Activated T-helper 1 cell treated with anti-CD3 and anti-CD28 coated beads, Interleukin-12 subunit alpha, Interleukin-12 subunit beta, Interleukin-2, Interleukin-4 antibody, amounts not matched to agents 30 ng/mL and 10 ng/mL and 1 ng/mL, durations not matched to agents 14 hours and 24 hours and 36 hours (primary cell): ENCODE results near the gene ABCA4. TPM values are rescaled to one million over a fixed set of nuclear protein-coding genes. Genes with fewer than 3 reads are reported as not detected.

Experiments
- DNase-seq: peaks from one replicate; pipeline ENCODE4 v3.0.0; 2021; ENCODE audit warnings: low spot score
- H3K27ac Mint-ChIP-seq: one replicate; pipeline ENCODE4 v1.8.0; 2021; ENCODE audit warnings: mild to moderate bottlenecking, mixed read lengths
- H3K27me3 Mint-ChIP-seq: one replicate; pipeline ENCODE4 v1.8.0; 2022; ENCODE audit warnings: mild to moderate bottlenecking, moderate library complexity, mixed read lengths; ENCODE audit not compliant: insufficient read depth
- H3K36me3 Mint-ChIP-seq: one replicate; pipeline ENCODE4 v1.8.0; 2021; ENCODE audit warnings: low read depth, mixed read lengths
- H3K4me1 Mint-ChIP-seq: one replicate; pipeline ENCODE4 v1.8.0; 2021; ENCODE audit warnings: low read depth, mixed read lengths
- H3K4me3 Mint-ChIP-seq: one replicate; pipeline ENCODE4 v1.8.0; 2021; ENCODE audit warnings: mild to moderate bottlenecking, moderate library complexity, mixed read lengths
- H3K9me3 Mint-ChIP-seq: one replicate; pipeline ENCODE4 v1.8.0; 2021; ENCODE audit warnings: mixed read lengths
- intact Hi-C: fragments of 100-400 bp; cut with micrococcal nuclease; formaldehyde crosslinking; loops from one replicate; pipeline ENCODE4 v1.15.1; 2024
- total RNA-seq: library from RNA; stranded (reverse); gene quantifications from 2 replicates; pipeline ENCODE4 v1.2.3, GENCODE V29; 2022

Gene ABCA4
- total RNA-seq, 1 donor from 2014 or later, result not detected

- Mint-ChIP-seq H3K36me3 (no peaks in the 10 kb centered on the region), H3K9me3 (no peaks in the 10 kb centered on the region), H3K4me1 (no peaks in the 10 kb centered on the region), H3K4me3 (no peak overlapping the region), H3K27me3 (peaks cover 4% of the 10 kb centered on the region), H3K27ac (no peak overlapping the region)
- intact Hi-C loops, result no loop called here
- DNase-seq, result no peak
Observed at GRCh38 chr1:94119306-94119705, 1.6 kb downstream of the ABCA4 start.

- Mint-ChIP-seq H3K4me3 (no peak overlapping the region), H3K36me3 (no peaks in the 10 kb centered on the region), H3K4me1 (no peaks in the 10 kb centered on the region), H3K27me3 (peaks cover 4% of the 10 kb centered on the region), H3K27ac (no peak overlapping the region), H3K9me3 (no peaks in the 10 kb centered on the region)
- intact Hi-C loops, result no loop called here
- no peak for DNase-seq
Observed at GRCh38 chr1:94118471-94118870, 2.5 kb downstream of the ABCA4 start.

- intact Hi-C loops, result no loop called here
- no peaks in the 10 kb centered on the region for H3K4me1 Mint-ChIP-seq
- H3K27me3 Mint-ChIP-seq, result peaks cover 4% of the 10 kb centered on the region
- H3K27ac Mint-ChIP-seq, result no peak overlapping the region
- no peak overlapping the region for H3K4me3 Mint-ChIP-seq
- no peaks in the 10 kb centered on the region for H3K9me3 Mint-ChIP-seq
- DNase-seq, result no peak
- H3K36me3 Mint-ChIP-seq, result no peaks in the 10 kb centered on the region
Observed at GRCh38 chr1:94118013-94118412, 2.9 kb downstream of the ABCA4 start.

GRCh38 chr1:94117259-94117851 lies 3.6 kb downstream of the ABCA4 start:
- Mint-ChIP-seq H3K27me3 (peaks cover 3% of the 10 kb centered on the region), H3K4me3 (no peak overlapping the region), H3K27ac (no peak overlapping the region), H3K9me3 (no peaks in the 10 kb centered on the region), H3K4me1 (no peaks in the 10 kb centered on the region), H3K36me3 (no peaks in the 10 kb centered on the region)
- DNase-seq, result no peak
- intact Hi-C loops, result no loop called here

GRCh38 chr1:94115900-94116436 lies 5.0 kb downstream of the ABCA4 start:
- H3K27ac Mint-ChIP-seq, result no peak overlapping the region
- H3K4me1 Mint-ChIP-seq, result no peaks in the 10 kb centered on the region
- H3K9me3 Mint-ChIP-seq, result no peaks in the 10 kb centered on the region
- intact Hi-C loops, result no loop called here
- no peaks in the 10 kb centered on the region for H3K36me3 Mint-ChIP-seq
- H3K27me3 Mint-ChIP-seq, result peaks cover 3% of the 10 kb centered on the region
- no peak overlapping the region for H3K4me3 Mint-ChIP-seq
- no peak for DNase-seq

GRCh38 chr1:94115254-94115899 lies 5.6 kb downstream of the ABCA4 start:
- Mint-ChIP-seq H3K4me1 (no peaks in the 10 kb centered on the region), H3K36me3 (no peaks in the 10 kb centered on the region), H3K27ac (no peak overlapping the region), H3K4me3 (no peak overlapping the region), H3K27me3 (peaks cover 3% of the 10 kb centered on the region), H3K9me3 (no peaks in the 10 kb centered on the region)
- no peak for DNase-seq
- intact Hi-C loops, result no loop called here

- DNase-seq, result no peak
- H3K9me3 Mint-ChIP-seq, result no peaks in the 10 kb centered on the region
- H3K27me3 Mint-ChIP-seq, result peaks cover 5% of the 10 kb centered on the region
- H3K4me3 Mint-ChIP-seq, result no peak overlapping the region
- intact Hi-C loops, result no loop called here
- H3K36me3 Mint-ChIP-seq, result no peaks in the 10 kb centered on the region
- H3K27ac Mint-ChIP-seq, result no peak overlapping the region
- no peaks in the 10 kb centered on the region for H3K4me1 Mint-ChIP-seq
Observed at GRCh38 chr1:94113589-94114226, 7.2 kb downstream of the ABCA4 start.

- Mint-ChIP-seq H3K4me1 (no peaks in the 10 kb centered on the region), H3K27me3 (peaks cover 14% of the 10 kb centered on the region), H3K36me3 (no peaks in the 10 kb centered on the region), H3K4me3 (no peak overlapping the region), H3K9me3 (no peaks in the 10 kb centered on the region), H3K27ac (no peak overlapping the region)
- no peak for DNase-seq
- intact Hi-C loops, result no loop called here
Observed at GRCh38 chr1:94111879-94112278, 9.1 kb downstream of the ABCA4 start.

GRCh38 chr1:94110946-94111740 lies 9.8 kb downstream of the ABCA4 start:
- DNase-seq, result no peak
- Mint-ChIP-seq H3K27me3 (peaks cover 16% of the 10 kb centered on the region), H3K4me1 (no peaks in the 10 kb centered on the region), H3K9me3 (no peaks in the 10 kb centered on the region), H3K36me3 (no peaks in the 10 kb centered on the region), H3K27ac (no peak overlapping the region), H3K4me3 (no peak overlapping the region)
- intact Hi-C loops, result no loop called here

GRCh38 chr1:94110021-94110761 lies 10.8 kb downstream of the ABCA4 start:
- Mint-ChIP-seq H3K9me3 (no peaks in the 10 kb centered on the region), H3K27ac (no peak overlapping the region), H3K27me3 (peaks cover 16% of the 10 kb centered on the region), H3K4me3 (no peak overlapping the region), H3K36me3 (no peaks in the 10 kb centered on the region), H3K4me1 (no peaks in the 10 kb centered on the region)
- no peak for DNase-seq
- intact Hi-C loops, result no loop called here

GRCh38 chr1:94109478-94109877 lies 11.5 kb downstream of the ABCA4 start:
- Mint-ChIP-seq H3K27ac (no peak overlapping the region), H3K9me3 (no peaks in the 10 kb centered on the region), H3K4me1 (no peaks in the 10 kb centered on the region), H3K27me3 (peaks cover 16% of the 10 kb centered on the region), H3K36me3 (no peaks in the 10 kb centered on the region), H3K4me3 (no peak overlapping the region)
- no peak for DNase-seq
- intact Hi-C loops, result no loop called here

- intact Hi-C loops, result no loop called here
- no peak overlapping the region for H3K27ac Mint-ChIP-seq
- H3K36me3 Mint-ChIP-seq, result no peaks in the 10 kb centered on the region
- H3K27me3 Mint-ChIP-seq, result peaks cover 14% of the 10 kb centered on the region
- H3K4me3 Mint-ChIP-seq, result no peak overlapping the region
- no peak for DNase-seq
- no peaks in the 10 kb centered on the region for H3K4me1 Mint-ChIP-seq
- H3K9me3 Mint-ChIP-seq, result no peaks in the 10 kb centered on the region
Observed at GRCh38 chr1:94107141-94107540, 13.8 kb downstream of the ABCA4 start.
